HepG2 (cell line): ENCODE data around the gene SNHG17. TPM values are rescaled to one million over a fixed set of nuclear protein-coding genes. Genes with fewer than 3 reads are reported as not detected.

Experiments used
- CREM ChIP-seq, 2 experiments: sonication (generic) in 1 of 2; formaldehyde crosslinking in 1 of 2; IDR thresholded peaks; 2 replicates each; pipeline versions ENCODE4 v1.4.0 to v1.6.1; 2016 to 2020; ENCODE audit warnings: antibody characterized with exemption in 1 of 2, mild to moderate bottlenecking in 1 of 2, missing genetic modification reagents in 1 of 2
- CSRNP1 ChIP-seq: sonication (generic); formaldehyde crosslinking; IDR thresholded peaks from 2 replicates; pipeline ENCODE4 v1.8.1; 2023; ENCODE audit warnings: mild to moderate bottlenecking, missing genetic modification reagents
- ERF ChIP-seq: IDR thresholded peaks from 2 replicates; pipeline ENCODE4 v1.6.1; 2018; ENCODE audit warnings: missing biosample characterization, missing genetic modification reagents
- FOSL1 ChIP-seq: sonication (generic); formaldehyde crosslinking; IDR thresholded peaks from 2 replicates; pipeline ENCODE4 v1.9.0; 2021; ENCODE audit warnings: missing genetic modification reagents, borderline replicate concordance
- MZF1 ChIP-seq: sonication (generic); formaldehyde crosslinking; IDR thresholded peaks from 2 replicates; pipeline ENCODE4 v1.8.1; 2023; ENCODE audit warnings: mild to moderate bottlenecking, missing genetic modification reagents, borderline replicate concordance
- NCOA1 ChIP-seq: sonication (generic); formaldehyde crosslinking; IDR thresholded peaks from 2 replicates; pipeline ENCODE4 v1.9.0; 2021; ENCODE audit warnings: missing genetic modification reagents
- NFIC ChIP-seq: IDR thresholded peaks from 2 replicates; pipeline ENCODE4 v1.6.1; 2012; ENCODE audit warnings: mild to moderate bottlenecking, low read length, inconsistent platforms
- PAXIP1 ChIP-seq: sonication (generic); formaldehyde crosslinking; conservative IDR thresholded peaks from 2 replicates; pipeline ENCODE4 v1.4.0; 2020; ENCODE audit warnings: mild to moderate bottlenecking, missing genetic modification reagents, moderate library complexity
- PRPF4 ChIP-seq: fragments of 200-400 bp; formaldehyde crosslinking; IDR thresholded peaks from 2 replicates; pipeline ENCODE4 v1.6.1; 2016; ENCODE audit warnings: low read length, low read depth; ENCODE audit not compliant: poor library complexity, severe bottlenecking
- RBAK ChIP-seq: sonication (generic); formaldehyde crosslinking; IDR thresholded peaks from 2 replicates; pipeline ENCODE4 v1.5.1; 2020; ENCODE audit warnings: mild to moderate bottlenecking, missing genetic modification reagents
- RBM39 ChIP-seq: fragments of 200-400 bp; formaldehyde crosslinking; IDR thresholded peaks from one replicate; pipeline ENCODE4 v1.6.1; 2018; ENCODE audit warnings: antibody characterized with exemption, mild to moderate bottlenecking, low read depth, low read length; ENCODE audit not compliant: poor library complexity, severe bottlenecking
- SNAI1 ChIP-seq: sonication (generic); formaldehyde crosslinking; IDR thresholded peaks from 2 replicates; pipeline ENCODE4 v1.5.0; 2020; ENCODE audit warnings: mild to moderate bottlenecking, missing genetic modification reagents, borderline replicate concordance
- ZBTB21 ChIP-seq: sonication (generic); formaldehyde crosslinking; IDR thresholded peaks from 2 replicates; pipeline ENCODE4 v1.4.0; 2020; ENCODE audit warnings: missing genetic modification reagents
- ZBTB43 ChIP-seq: sonication (generic); formaldehyde crosslinking; conservative IDR thresholded peaks from 2 replicates; pipeline ENCODE4 v1.4.0; 2020; ENCODE audit warnings: missing genetic modification reagents
- ZNF431 ChIP-seq: sonication (generic); formaldehyde crosslinking; IDR thresholded peaks from 2 replicates; pipeline ENCODE4 v1.9.0; 2022; ENCODE audit warnings: missing genetic modification reagents, low read depth, mild to moderate bottlenecking, borderline replicate concordance
- ZNF432 ChIP-seq: sonication (generic); formaldehyde crosslinking; IDR thresholded peaks from 2 replicates; pipeline ENCODE4 v1.5.0; 2020; ENCODE audit warnings: missing genetic modification reagents, mild to moderate bottlenecking, borderline replicate concordance
- ZNF710 ChIP-seq: sonication (generic); formaldehyde crosslinking; IDR thresholded peaks from 2 replicates; pipeline ENCODE4 v1.5.0; 2020; ENCODE audit warnings: mild to moderate bottlenecking, missing genetic modification reagents, borderline replicate concordance
- ZNF761 ChIP-seq: sonication (generic); formaldehyde crosslinking; conservative IDR thresholded peaks from 2 replicates; pipeline ENCODE4 v1.4.0; 2020; ENCODE audit warnings: mild to moderate bottlenecking, missing genetic modification reagents
- ZNF816 ChIP-seq: sonication (generic); formaldehyde crosslinking; IDR thresholded peaks from 2 replicates; pipeline ENCODE4 v1.8.0; 2022; ENCODE audit warnings: missing genetic modification reagents, mild to moderate bottlenecking, borderline replicate concordance
- ZNF83 ChIP-seq: sonication (generic); formaldehyde crosslinking; IDR thresholded peaks from 2 replicates; pipeline ENCODE4 v1.4.0; 2020; ENCODE audit warnings: missing genetic modification reagents, mild to moderate bottlenecking, borderline replicate concordance
- polyA plus RNA-seq, 8 experiments: library from polyadenylated mRNA; depleted of rRNA in 3 of 8; stranded (reverse) in 7 of 8; unstranded in 1 of 8; fragments of >200 nt; fragmentation: Illumina TruSeq in 4 of 8; extraction: Trizol in 4 of 8; gene quantifications; 2 replicates each; pipeline versions ENCODE4 v1.2.1 to v1.2.3, GENCODE V29; 2011 to 2016; ENCODE audit warnings: low read depth in 4 of 8, missing spikeins in 1 of 8, mixed read lengths in 1 of 8; ENCODE audit not compliant: insufficient read depth in 1 of 8
- total RNA-seq, 5 experiments: library from RNA; depleted of rRNA; stranded (reverse); fragments of >200 nt; fragmentation: Illumina TruSeq; extraction: Trizol; gene quantifications; 2 replicates each; pipeline ENCODE4 v1.2.3, GENCODE V29; 2016; ENCODE audit warnings: low read depth in 1 of 5

The SNHG17 gene
- total and polyA plus RNA-seq, 2 of the 13 experiments (the other 11 are each of a cell fraction or from before 2014, with no cell fraction given), result 26.2 to 41.2 TPM

GRCh38 chr20:38434770-38435554 is at the start of gene SNHG17 (continued):
- TF ChIP-seq ZNF710 (peak; percentile 89; the same call in 1 of the 2 replicates), FOSL1 (CRISPR knock-in tag) (peak; percentile 71), SNAI1 (CRISPR knock-in tag) (peak; percentile 97), ZBTB43 (CRISPR knock-in tag) (peak; percentile 93), ZNF83 (CRISPR knock-in tag) (peak; percentile 97; the same call in 1 of the 2 replicates), ZBTB21 (CRISPR knock-in tag) (peak; percentile 82), PRPF4 (no peak), PAXIP1 (CRISPR knock-in tag) (peak; percentile 78; the same call in 1 of the 2 replicates), ERF (CRISPR knock-in tag) (peak; percentile 100), CSRNP1 (CRISPR knock-in tag) (peak; percentile 100), ZNF431 (CRISPR knock-in tag) (peak; percentile 99), ZNF761 (CRISPR knock-in tag) (peak; percentile 98), NFIC (no peak), RBAK (CRISPR knock-in tag) (peak; percentile 74; the same call in 1 of the 2 replicates), ZNF432 (CRISPR knock-in tag) (0 out of 2 replicates have a peak, but pooled peaks have one; percentile 89), MZF1 (peak; percentile 88), ZNF816 (peak; percentile 99), RBM39 (peak; percentile 98), NCOA1 (peak; percentile 99), CREM (IDR thresholded peaks at IDR 0.05) (peak; percentile 97), CREM (CRISPR knock-in tag; IDR thresholded peaks at IDR 0.05) (peak; percentile 86)
